CD4-positive, alpha-beta T cell (primary cell): ENCODE data around the gene ARHGAP21. TPM values are rescaled to one million over a fixed set of nuclear protein-coding genes. Genes with fewer than 3 reads are reported as not detected.

Experiments
- ATAC-seq: fragments of 200-7000 bp; cut with Tn5 transposase; one replicate; pipeline ENCODE4 v1.10.0; 2022; ENCODE audit warnings: mild to moderate bottlenecking; ENCODE audit not compliant: poor library complexity
- CTCF ChIA-PET: fragments of 350-600 bp; sonication (Branson Sonifier 250); formaldehyde crosslinking; loops from one replicate; lab custom pipeline; 2021; ENCODE audit warnings: antibody characterized with exemption, inconsistent platforms; lab: Charles Lee
- POLR2A ChIA-PET: fragments of 350-600 bp; sonication (Branson Sonifier 250); formaldehyde crosslinking; loops from one replicate; lab custom pipeline; 2021; ENCODE audit warnings: antibody characterized with exemption, inconsistent platforms; lab: Charles Lee
- DNase-seq, 14 experiments: peaks; one replicate each; pipeline ENCODE4 v3.0.0-alpha.2; 2013 to 2020; ENCODE audit warnings: mixed read lengths in 2 of 14
- H3K27ac ChIP-seq, 2 donors: one replicate each; pipeline versions ENCODE4 v1.5.1 to v1.7.0; 2013; ENCODE audit warnings: low read length in 2 of 2, low read depth in 1 of 2, mild to moderate bottlenecking in 1 of 2
- H3K27me3 ChIP-seq, 2 experiments: 1 replicate in 1 of 2; 2 replicates in 1 of 2; pipeline versions ENCODE4 v1.6.1 to v1.7.0; 2013; ENCODE audit warnings: low read length in 2 of 2, control low read depth in 1 of 2, mild to moderate bottlenecking in 1 of 2, moderate library complexity in 1 of 2; ENCODE audit not compliant: insufficient read depth in 2 of 2, control insufficient read depth in 1 of 2
- H3K36me3 ChIP-seq: one replicate; pipeline ENCODE4 v1.6.1; 2013; ENCODE audit warnings: low read length, control low read depth; ENCODE audit not compliant: insufficient read depth
- H3K4me1 ChIP-seq: one replicate; pipeline ENCODE4 v1.6.1; 2013; ENCODE audit warnings: low read length, control low read depth; ENCODE audit not compliant: insufficient read depth
- H3K4me3 ChIP-seq: one replicate; pipeline ENCODE4 v1.5.1; 2013; ENCODE audit warnings: mild to moderate bottlenecking, low read length, moderate library complexity
- H3K9me3 ChIP-seq, 2 experiments: 1 replicate in 1 of 2; 2 replicates in 1 of 2; pipeline versions ENCODE4 v1.6.1 to v1.7.0; 2013; ENCODE audit warnings: low read length in 2 of 2, mild to moderate bottlenecking in 2 of 2, control low read depth in 1 of 2, moderate library complexity in 1 of 2; ENCODE audit not compliant: control insufficient read depth in 1 of 2, insufficient read depth in 1 of 2
- H3K27ac Mint-ChIP-seq: one replicate; pipeline ENCODE4 v1.8.0; 2020; ENCODE audit warnings: mixed read lengths
- H3K27me3 Mint-ChIP-seq: one replicate; pipeline ENCODE4 v1.8.0; 2021; ENCODE audit warnings: mixed read lengths
- H3K36me3 Mint-ChIP-seq: one replicate; pipeline ENCODE4 v1.8.0; 2021; ENCODE audit warnings: low read depth, mixed read lengths
- H3K4me1 Mint-ChIP-seq: one replicate; pipeline ENCODE4 v1.8.0; 2021; ENCODE audit warnings: low read depth, mixed read lengths
- H3K4me3 Mint-ChIP-seq: one replicate; pipeline ENCODE4 v1.8.0; 2020; ENCODE audit warnings: mild to moderate bottlenecking, mixed read lengths
- H3K9me3 Mint-ChIP-seq: one replicate; pipeline ENCODE4 v1.8.0; 2020; ENCODE audit warnings: mixed read lengths
- intact Hi-C, 2 experiments: fragments of 100-400 bp; cut with DNase I in 1 of 2; cut with micrococcal nuclease in 1 of 2; formaldehyde crosslinking; loops; one replicate each; pipeline versions ENCODE4 v1.15.1 to v1.9.0; 2023 to 2025; cut with DNase I, micrococcal nuclease
- total RNA-seq, 174 experiments: library from RNA in 2 of 174; stranded (reverse) in 2 of 174; gene quantifications; one replicate each; pipeline ENCODE4 v1.2.3 and lab custom pipeline; 2021 to 2026
- TF ChIP-seq, protein P1 (sequence below): fragments of 200-600 bp; IDR thresholded peaks from one replicate; pipeline ENCODE4 v1.8.0; 2022; ENCODE audit warnings: antibody characterized with exemption, mild to moderate bottlenecking

Gene ARHGAP21
- total RNA-seq, 2 experiments from 2014 or later = 38.4 to 43.4 TPM

DNA sequence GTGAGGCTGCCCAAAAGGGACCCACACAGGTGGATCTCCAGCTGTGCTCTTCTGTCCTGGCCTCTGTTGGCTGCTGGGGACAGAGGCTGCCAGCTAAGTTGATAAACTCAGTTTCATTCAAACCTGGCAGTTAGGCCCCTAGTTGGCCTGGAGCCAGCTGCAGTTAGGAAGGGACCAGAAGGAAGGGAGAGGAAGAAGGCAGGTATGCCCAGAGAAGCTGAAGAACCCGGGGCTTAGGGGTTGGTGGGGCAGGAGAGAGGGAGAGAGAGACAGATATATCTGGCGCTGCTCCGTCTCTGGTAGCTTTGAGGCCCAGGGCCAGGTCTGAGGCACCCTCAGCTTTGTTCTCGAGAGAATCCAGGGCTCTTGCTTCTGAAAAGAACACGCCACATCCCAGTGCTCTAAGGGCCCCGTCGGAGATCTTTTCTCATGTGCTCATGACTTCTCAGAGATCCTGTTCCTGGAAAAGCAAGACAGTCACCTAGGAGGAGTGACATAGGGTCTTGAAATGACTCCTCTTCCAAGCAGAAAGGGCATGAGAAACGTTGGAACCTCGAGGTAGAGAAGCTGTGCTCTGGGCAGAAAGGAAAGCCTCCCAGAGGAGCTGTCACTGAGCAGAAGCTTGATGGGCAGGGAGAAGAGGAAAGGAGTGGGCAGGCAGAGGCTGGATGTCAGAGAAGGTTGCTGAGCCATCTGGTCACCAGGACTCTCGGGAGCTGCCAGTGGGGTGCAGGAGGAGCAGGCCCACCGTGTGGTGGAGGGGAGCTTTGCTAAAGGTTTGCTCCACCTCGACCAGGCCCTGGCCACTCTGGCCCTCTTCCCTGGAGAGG, 153.6 kb downstream of the ARHGAP21 start:
- Mint-ChIP-seq H3K27me3 (peaks cover 22% of the 10 kb centered on the region), H3K9me3 (no peaks in the 10 kb centered on the region), H3K27ac (no peak overlapping the region), H3K4me1 (no peaks in the 10 kb centered on the region), H3K4me3 (no peak overlapping the region), H3K36me3 (no peaks in the 10 kb centered on the region)
- Histone ChIP-seq H3K36me3 (no peaks in the 10 kb centered on the region), H3K4me3 (no peak overlapping the region), H3K9me3 (no peaks in the 10 kb centered on the region), H3K4me1 (no peaks in the 10 kb centered on the region), H3K27ac (no peak overlapping the region), H3K27me3 (peaks cover 5 to 6% of the 10 kb centered on the region in 2 experiments)
- no peak for ATAC-seq
- CTCF ChIA-PET = no interaction called here
- intact Hi-C loops = no loop called here
- DNase-seq = no peak
- POLR2A ChIA-PET = no interaction called here
- TF ChIP-seq, protein P1, sequence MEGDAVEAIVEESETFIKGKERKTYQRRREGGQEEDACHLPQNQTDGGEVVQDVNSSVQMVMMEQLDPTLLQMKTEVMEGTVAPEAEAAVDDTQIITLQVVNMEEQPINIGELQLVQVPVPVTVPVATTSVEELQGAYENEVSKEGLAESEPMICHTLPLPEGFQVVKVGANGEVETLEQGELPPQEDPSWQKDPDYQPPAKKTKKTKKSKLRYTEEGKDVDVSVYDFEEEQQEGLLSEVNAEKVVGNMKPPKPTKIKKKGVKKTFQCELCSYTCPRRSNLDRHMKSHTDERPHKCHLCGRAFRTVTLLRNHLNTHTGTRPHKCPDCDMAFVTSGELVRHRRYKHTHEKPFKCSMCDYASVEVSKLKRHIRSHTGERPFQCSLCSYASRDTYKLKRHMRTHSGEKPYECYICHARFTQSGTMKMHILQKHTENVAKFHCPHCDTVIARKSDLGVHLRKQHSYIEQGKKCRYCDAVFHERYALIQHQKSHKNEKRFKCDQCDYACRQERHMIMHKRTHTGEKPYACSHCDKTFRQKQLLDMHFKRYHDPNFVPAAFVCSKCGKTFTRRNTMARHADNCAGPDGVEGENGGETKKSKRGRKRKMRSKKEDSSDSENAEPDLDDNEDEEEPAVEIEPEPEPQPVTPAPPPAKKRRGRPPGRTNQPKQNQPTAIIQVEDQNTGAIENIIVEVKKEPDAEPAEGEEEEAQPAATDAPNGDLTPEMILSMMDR = no peak

DNA sequence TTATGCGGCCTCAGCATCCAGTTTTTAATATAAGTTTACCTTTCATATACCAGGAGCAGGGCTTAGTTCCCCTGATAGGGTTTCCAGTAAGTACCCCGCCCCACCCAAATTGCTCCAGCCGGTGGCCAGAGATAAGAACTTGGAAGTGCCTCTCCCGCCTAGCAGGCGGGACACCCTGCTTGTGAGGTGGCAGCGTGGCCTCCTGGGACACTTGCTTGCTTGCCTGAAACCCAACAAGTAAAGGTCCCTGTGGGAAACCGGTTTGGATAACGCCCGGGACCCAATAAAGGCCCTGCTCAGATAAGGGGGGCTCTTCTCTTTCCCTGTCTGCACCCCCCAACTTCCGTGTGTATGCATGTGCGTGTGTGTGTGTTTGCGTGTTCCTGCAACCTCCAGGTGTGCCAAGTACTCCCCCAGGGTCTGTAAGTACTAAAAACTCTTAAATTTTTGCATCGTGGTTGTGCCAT, 154.3 kb downstream of the ARHGAP21 start:
- Histone ChIP-seq H3K27ac (no peak overlapping the region), H3K9me3 (no peaks in the 10 kb centered on the region), H3K4me1 (no peaks in the 10 kb centered on the region), H3K36me3 (no peaks in the 10 kb centered on the region), H3K27me3 (peaks cover 5 to 6% of the 10 kb centered on the region in 2 experiments), H3K4me3 (no peak overlapping the region)
- H3K9me3 Mint-ChIP-seq = no peaks in the 10 kb centered on the region
- no peak overlapping the region for H3K4me3 Mint-ChIP-seq
- ATAC-seq (no peak), DNase-seq (no peak)
- intact Hi-C loops = no loop called here
- H3K4me1 Mint-ChIP-seq = no peaks in the 10 kb centered on the region
- ChIA-PET CTCF (no interaction called here), POLR2A (no interaction called here)
- TF ChIP-seq, protein P1 = no peak
- H3K36me3 Mint-ChIP-seq = no peaks in the 10 kb centered on the region
- H3K27me3 Mint-ChIP-seq = peaks cover 21% of the 10 kb centered on the region
- H3K27ac Mint-ChIP-seq = no peak overlapping the region

DNA sequence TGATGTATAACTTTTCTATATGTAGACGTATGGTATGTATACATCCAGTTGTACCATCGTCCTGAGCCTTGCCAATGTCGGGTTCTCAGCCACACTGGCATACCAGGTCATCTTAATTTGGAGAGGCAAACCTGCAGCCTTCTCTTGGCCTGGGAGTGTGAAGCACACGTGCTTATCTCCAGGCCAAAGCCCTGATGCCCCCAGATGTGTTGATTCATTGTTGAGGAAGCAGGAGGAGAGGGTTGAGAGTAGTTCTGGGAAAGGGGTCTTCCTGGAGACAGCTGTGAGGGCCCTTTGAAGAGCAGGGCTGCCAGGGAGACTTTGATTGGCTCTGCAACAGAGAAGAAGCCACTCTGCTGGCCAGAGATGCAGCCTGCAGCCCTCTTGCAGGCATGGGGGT, 155.6 kb downstream of the ARHGAP21 start:
- no peak overlapping the region for H3K4me3 ChIP-seq
- CTCF ChIA-PET = no interaction called here
- H3K4me1 Mint-ChIP-seq = no peaks in the 10 kb centered on the region
- no peak overlapping the region for H3K4me3 Mint-ChIP-seq
- DNase-seq (no peak), ATAC-seq (no peak)
- POLR2A ChIA-PET = no interaction called here
- TF ChIP-seq, protein P1 = no peak
- intact Hi-C loops = no loop called here
- no peak overlapping the region for H3K27ac Mint-ChIP-seq
- no peak overlapping the region for H3K27ac ChIP-seq
- peaks cover 5 to 6% of the 10 kb centered on the region in 2 experiments for H3K27me3 ChIP-seq
- peaks cover 21% of the 10 kb centered on the region for H3K27me3 Mint-ChIP-seq
- H3K36me3 ChIP-seq = no peaks in the 10 kb centered on the region
- no peaks in the 10 kb centered on the region for H3K4me1 ChIP-seq
- no peaks in the 10 kb centered on the region for H3K36me3 Mint-ChIP-seq
- no peaks in the 10 kb centered on the region for H3K9me3 ChIP-seq
- no peaks in the 10 kb centered on the region for H3K9me3 Mint-ChIP-seq
